A549 (cell line): Measurements from ENCODE around the gene PLK5. TPM values are rescaled to one million over a fixed set of nuclear protein-coding genes. Genes with fewer than 3 reads are reported as not detected.

Experiments
- ATAC-seq, 2 experiments: fragments of 200-7000 bp in 1 of 2; fragments of >200 bp in 1 of 2; cut with Nextera tagmentation in 1 of 2; cut with Tn5 transposase in 1 of 2; 3 replicates each; pipeline versions ENCODE4 v1.8.0 to v1.9.1; 2018 to 2020; ENCODE audit warnings: mild to moderate bottlenecking in 1 of 2, moderate library complexity in 1 of 2
- CTCF ChIA-PET: fragments of 300-600 bp; sonication (Branson Sonifier 250); formaldehyde crosslinking; extraction: SDS; loops from one replicate; lab custom pipeline; 2021; ENCODE audit warnings: antibody characterized with exemption, inconsistent platforms; lab: Yijun Ruan, JAX
- POLR2A ChIA-PET: fragments of 350-600 bp; formaldehyde crosslinking; extraction: SDS; loops from one replicate; lab custom pipeline; 2021; ENCODE audit warnings: antibody characterized with exemption, inconsistent platforms; lab: Yijun Ruan, JAX
- DNase-seq, 2 experiments: peaks; one replicate each; pipeline versions ENCODE4 v3.0.0 to v3.0.0-alpha.2; 2011 to 2016; ENCODE audit warnings: low read depth in 1 of 2, low spot score in 1 of 2
- FAIRE-seq: peaks from 2 replicates; lab custom pipeline; 2011; peaks lifted over from hg19 to GRCh38; lab: Jason Lieb, UNC
- H3K27ac ChIP-seq, 2 experiments: fragments of >200 bp; sonication (Bioruptor Twin); formaldehyde crosslinking; 3 replicates each; pipeline ENCODE4 v1.5.1; 2016 to 2017
- H3K4me1 ChIP-seq: fragments of >200 bp; sonication (Bioruptor Twin); formaldehyde crosslinking; 3 replicates; pipeline ENCODE4 v1.6.1; 2016
- H3K4me2 ChIP-seq: fragments of >200 bp; sonication (Bioruptor Twin); formaldehyde crosslinking; 3 replicates; pipeline ENCODE4 v1.6.1; 2016
- H3K4me3 ChIP-seq: fragments of >200 bp; sonication (Bioruptor Twin); formaldehyde crosslinking; 3 replicates; pipeline ENCODE4 v1.5.1; 2016
- H3K9me3 ChIP-seq: fragments of >200 bp; sonication (Bioruptor Twin); formaldehyde crosslinking; 3 replicates; pipeline ENCODE4 v1.6.1; 2016
- ATOH8 ChIP-seq: fragments of 250-450 bp; sonication (Bioruptor Pico); IDR thresholded peaks from 2 replicates; pipeline ENCODE4 v1.5.0; 2020; ENCODE audit warnings: low read depth, mild to moderate bottlenecking, moderate library complexity
- BCL3 ChIP-seq: fragments of >200 bp; sonication (Bioruptor Twin); formaldehyde crosslinking; IDR thresholded peaks from 3 replicates; pipeline ENCODE4 v1.6.1; 2016
- CBX2 ChIP-seq: fragments of 200-600 bp; sonication (generic); IDR thresholded peaks from 2 replicates; pipeline ENCODE4 v1.6.1; 2016; ENCODE audit warnings: low read depth, mild to moderate bottlenecking, borderline replicate concordance
- CBX8 ChIP-seq: fragments of 200-600 bp; sonication (generic); IDR thresholded peaks from 2 replicates; pipeline ENCODE4 v1.6.1; 2016
- CHD2 ChIP-seq: fragments of 150-350 bp; IDR thresholded peaks from 2 replicates; pipeline ENCODE4 v1.6.1; 2014; ENCODE audit warnings: low read length; ENCODE audit not compliant: partially characterized antibody
- EHMT2 ChIP-seq: fragments of 200-600 bp; sonication (generic); IDR thresholded peaks from 2 replicates; pipeline ENCODE4 v1.6.1; 2016; ENCODE audit warnings: antibody characterized with exemption, low read depth, mild to moderate bottlenecking, moderate library complexity
- FOSB ChIP-seq: fragments of 250-450 bp; sonication (Bioruptor Pico); IDR thresholded peaks from 2 replicates; pipeline ENCODE4 v1.5.0; 2020; ENCODE audit warnings: mild to moderate bottlenecking, moderate library complexity
- HDAC2 ChIP-seq: fragments of 200-600 bp; sonication (generic); IDR thresholded peaks from 2 replicates; pipeline ENCODE4 v1.6.1; 2016
- HEYL ChIP-seq: fragments of 250-450 bp; sonication (Bioruptor Pico); IDR thresholded peaks from 2 replicates; pipeline ENCODE4 v1.8.0; 2021; ENCODE audit warnings: mild to moderate bottlenecking, moderate library complexity
- HOXB13 ChIP-seq: fragments of 250-450 bp; sonication (Bioruptor Pico); IDR thresholded peaks from 2 replicates; pipeline ENCODE4 v1.5.0; 2020; ENCODE audit warnings: low read depth, mild to moderate bottlenecking, moderate library complexity
- HOXB5 ChIP-seq: fragments of 250-450 bp; sonication (Bioruptor Pico); IDR thresholded peaks from 2 replicates; pipeline ENCODE4 v1.5.0; 2020; ENCODE audit warnings: mild to moderate bottlenecking, moderate library complexity
- MAX ChIP-seq: IDR thresholded peaks from 2 replicates; pipeline ENCODE4 v1.6.1; 2012
- MAZ ChIP-seq: fragments of 150-350 bp; IDR thresholded peaks from 2 replicates; pipeline ENCODE4 v1.6.1; 2014; ENCODE audit warnings: antibody characterized with exemption, low read depth, low read length, borderline replicate concordance
- MYC ChIP-seq: IDR thresholded peaks from 2 replicates; pipeline ENCODE4 v1.6.1; 2012; ENCODE audit warnings: mild to moderate bottlenecking, inconsistent platforms, low read length, improper control_type of control experiment, borderline replicate concordance
- NFE2L2 ChIP-seq: fragments of 150-350 bp; conservative IDR thresholded peaks from 2 replicates; pipeline ENCODE4 v1.6.1; 2014; ENCODE audit warnings: low read length
- NR3C1 ChIP-seq: fragments of >200 bp; sonication (Bioruptor Twin); formaldehyde crosslinking; IDR thresholded peaks from 3 replicates; pipeline ENCODE4 v1.6.1; 2017
- PHF8 ChIP-seq: fragments of 200-600 bp; sonication (generic); IDR thresholded peaks from 2 replicates; pipeline ENCODE4 v1.6.1; 2016; ENCODE audit warnings: low read depth, mild to moderate bottlenecking, antibody characterized with exemption, moderate library complexity, borderline replicate concordance
- RARB ChIP-seq: fragments of 250-450 bp; sonication (Bioruptor Pico); IDR thresholded peaks from 2 replicates; pipeline ENCODE4 v1.8.0; 2021; ENCODE audit warnings: mild to moderate bottlenecking, moderate library complexity
- REST ChIP-seq: fragments of 200-600 bp; sonication (generic); IDR thresholded peaks from 2 replicates; pipeline ENCODE4 v1.6.1; 2016; ENCODE audit warnings: antibody characterized with exemption, mild to moderate bottlenecking, moderate library complexity
- RFX5 ChIP-seq: fragments of 450-650 bp; IDR thresholded peaks from 2 replicates; pipeline ENCODE4 v1.7.1; 2014; ENCODE audit warnings: antibody characterized with exemption, mild to moderate bottlenecking, moderate library complexity
- RNF2 ChIP-seq: fragments of 200-600 bp; sonication (generic); IDR thresholded peaks from 2 replicates; pipeline ENCODE4 v1.6.1; 2016; ENCODE audit warnings: low read depth, mild to moderate bottlenecking, antibody characterized with exemption, moderate library complexity, borderline replicate concordance
- SMC3 ChIP-seq: fragments of >200 bp; sonication (Bioruptor Twin); formaldehyde crosslinking; IDR thresholded peaks from 3 replicates; pipeline ENCODE4 v1.6.1; 2018; ENCODE audit warnings: inconsistent platforms
- SREBF2 ChIP-seq: fragments of 450-650 bp; IDR thresholded peaks from 2 replicates; pipeline ENCODE4 v1.6.1; 2014; ENCODE audit warnings: mild to moderate bottlenecking, moderate library complexity
- ZSCAN20 ChIP-seq: fragments of 250-450 bp; sonication (Bioruptor Pico); IDR thresholded peaks from 2 replicates; pipeline ENCODE4 v1.8.0; 2022; ENCODE audit warnings: mild to moderate bottlenecking, moderate library complexity
- whole genome bisulfite sequencing: methylation state at CpG from one replicate; pipeline ENCODE4 v1.1.6; 2017; ENCODE audit errors: missing lambda C conversion rate; 5-methylcytosine and 5-hydroxymethylcytosine counted together
- polyA plus RNA-seq, 4 experiments: library from polyadenylated mRNA; depleted of rRNA in 3 of 4; stranded (reverse); fragments of >200 nt; fragmentation: RNase III in 1 of 4; extraction: RNeasy Plus Mini Kit Qiagen cat#74134 plus additional on column Dnase treatment in 1 of 4; gene quantifications; 2 replicates in 3 of 4; 3 replicates in 1 of 4; pipeline ENCODE4 v1.2.3, GENCODE V29; 2011 to 2017

Gene PLK5
- polyA plus RNA-seq, 2 of the 4 experiments (the other 2 are of a cell fraction) = not detected

- Histone ChIP-seq H3K4me3 (peak overlapping the region; percentile 57; the same call in 2 of the 3 replicates), H3K9me3 (no peaks in the 10 kb centered on the region), H3K4me1 (peaks cover 5% of the 10 kb centered on the region; the same call in 2 of the 3 replicates), H3K27ac (peak overlapping the region; percentile 88 to 91; a peak in 5 of 6 replicates), H3K4me2 (peak overlapping the region; percentile 77)
- 62% methylated on average over 8 of the region's 12 CpGs for WGBS
- FAIRE-seq (no peak), DNase-seq (no peak), ATAC-seq (no peak)
- TF ChIP-seq FOSB (CRISPR knock-in tag) = no peak
- no peak for TF ChIP-seq CHD2
- no peak for TF ChIP-seq RARB (CRISPR knock-in tag)
- TF ChIP-seq RNF2 = no peak
- TF ChIP-seq MYC = no peak
- TF ChIP-seq PHF8 = no peak
- TF ChIP-seq CBX8 = no peak
- TF ChIP-seq HEYL = no peak
- no peak for TF ChIP-seq SMC3
- TF ChIP-seq SREBF2 = no peak
- TF ChIP-seq HDAC2 = no peak
- no peak for TF ChIP-seq MAX
- no peak for TF ChIP-seq REST
- ChIA-PET POLR2A (no interaction called here), CTCF (interaction anchor here (1.3 to 1.5 kb wide), 3 partner anchors 17 to 39 kb away, joined by 3 to 5 read pairs (median 3); no protein-coding TSS in a partner anchor)
Observed at GRCh38 chr19:1508507-1508856, 15.4 kb upstream of the PLK5 start.

GRCh38 chr19:1509602-1510441 is 14.1 kb upstream of the PLK5 start:
- POLR2A ChIA-PET = no interaction called here
- FAIRE-seq = no peak
- CTCF ChIA-PET = interaction anchor here (1.1 to 1.5 kb wide), 3 partner anchors 26 to 64 kb away, joined by 3 read pairs; no protein-coding TSS in a partner anchor
- no peak for DNase-seq
- Histone ChIP-seq H3K4me3 (no peak overlapping the region), H3K4me1 (0 out of 3 replicates have a peak, but pooled peaks cover 3% of the 10 kb centered on the region), H3K9me3 (no peaks in the 10 kb centered on the region), H3K4me2 (no peak overlapping the region), H3K27ac (no peak overlapping the region)
- no peak for TF ChIP-seq BCL3
- no peak for TF ChIP-seq HOXB13 (CRISPR knock-in tag)
- TF ChIP-seq CHD2 = no peak
- TF ChIP-seq CBX2 = no peak
- TF ChIP-seq ZSCAN20 = no peak
- TF ChIP-seq NR3C1 = no peak
- TF ChIP-seq EHMT2 = no peak
- TF ChIP-seq MAZ = no peak
- TF ChIP-seq RFX5 = no peak
- no peak for TF ChIP-seq HOXB5 (CRISPR knock-in tag)
- no peak for TF ChIP-seq NFE2L2
- no peak for TF ChIP-seq ATOH8 (CRISPR knock-in tag)
- 85% methylated on average over 9 of the region's 11 CpGs for WGBS
- no peak for ATAC-seq
